GM18498 (cell line): ENCODE data around the gene KIAA1614.

Experiments
- ATAC-seq: cut with Tn5 transposase; IDR thresholded peaks from one replicate; pipeline ENCODE4 v1.9.1; 2021; ENCODE audit warnings: mild to moderate bottlenecking, moderate library complexity; ENCODE audit not compliant: unreplicated experiment

KIAA1614 gene

GRCh38 chr1:180941518-180942275 lies 29.0 kb downstream of the KIAA1614 start:
- ATAC-seq: no peak

- ATAC-seq: no peak
Observed at GRCh38 chr1:180945151-180945550, 32.5 kb downstream of the KIAA1614 start.

- ATAC-seq: no peak
Observed at GRCh38 chr1:180945551-180945950, 32.9 kb downstream of the KIAA1614 start.

GRCh38 chr1:180946056-180946455 lies 33.4 kb downstream of the KIAA1614 start:
- no peak for ATAC-seq

GRCh38 chr1:180946541-180947498 lies 34.1 kb downstream of the KIAA1614 start:
- ATAC-seq: no peak

- ATAC-seq: no peak
Observed at GRCh38 chr1:180947499-180947885, 34.8 kb downstream of the KIAA1614 start.

GRCh38 chr1:180947901-180948640 lies 35.4 kb downstream of the KIAA1614 start:
- no peak for ATAC-seq

GRCh38 chr1:180948641-180949615 lies 36.2 kb downstream of the KIAA1614 start:
- no peak for ATAC-seq

- ATAC-seq: no peak
Observed at GRCh38 chr1:180949616-180950000, 36.9 kb downstream of the KIAA1614 start.

- no peak for ATAC-seq
Observed at GRCh38 chr1:180950321-180950720, 37.6 kb downstream of the KIAA1614 start.

- no peak for ATAC-seq
Observed at GRCh38 chr1:180951186-180951745, 38.6 kb downstream of the KIAA1614 start.

GRCh38 chr1:180951836-180952656 lies 39.3 kb downstream of the KIAA1614 start:
- ATAC-seq: no peak

GRCh38 chr1:180952657-180953013 lies 39.9 kb downstream of the KIAA1614 start:
- no peak for ATAC-seq

- peak; percentile 44 for ATAC-seq
Observed at GRCh38 chr1:180953291-180954004, 40.8 kb downstream of the KIAA1614 start.

GRCh38 chr1:180954005-180954800 lies 41.5 kb downstream of the KIAA1614 start:
- peak; percentile 86 for ATAC-seq

- no peak for ATAC-seq
Observed at GRCh38 chr1:180954801-180955165, 42.1 kb downstream of the KIAA1614 start.

GRCh38 chr1:180956028-180956640 lies 43.4 kb downstream of the KIAA1614 start:
- ATAC-seq: no peak
